Measurements from ENCODE around the gene TLE2. TPM values are rescaled to one million over a fixed set of nuclear protein-coding genes. Genes with fewer than 3 reads are reported as not detected.
"Not testable (repeated sequence)": the region's sequence is repeated elsewhere in the genome, so short reads cannot be mapped to it uniquely, and the experiment has no call there.

TLE2 gene
- total RNA-seq, 1 donor from 2014 or later, result 58.6 TPM

DNA sequence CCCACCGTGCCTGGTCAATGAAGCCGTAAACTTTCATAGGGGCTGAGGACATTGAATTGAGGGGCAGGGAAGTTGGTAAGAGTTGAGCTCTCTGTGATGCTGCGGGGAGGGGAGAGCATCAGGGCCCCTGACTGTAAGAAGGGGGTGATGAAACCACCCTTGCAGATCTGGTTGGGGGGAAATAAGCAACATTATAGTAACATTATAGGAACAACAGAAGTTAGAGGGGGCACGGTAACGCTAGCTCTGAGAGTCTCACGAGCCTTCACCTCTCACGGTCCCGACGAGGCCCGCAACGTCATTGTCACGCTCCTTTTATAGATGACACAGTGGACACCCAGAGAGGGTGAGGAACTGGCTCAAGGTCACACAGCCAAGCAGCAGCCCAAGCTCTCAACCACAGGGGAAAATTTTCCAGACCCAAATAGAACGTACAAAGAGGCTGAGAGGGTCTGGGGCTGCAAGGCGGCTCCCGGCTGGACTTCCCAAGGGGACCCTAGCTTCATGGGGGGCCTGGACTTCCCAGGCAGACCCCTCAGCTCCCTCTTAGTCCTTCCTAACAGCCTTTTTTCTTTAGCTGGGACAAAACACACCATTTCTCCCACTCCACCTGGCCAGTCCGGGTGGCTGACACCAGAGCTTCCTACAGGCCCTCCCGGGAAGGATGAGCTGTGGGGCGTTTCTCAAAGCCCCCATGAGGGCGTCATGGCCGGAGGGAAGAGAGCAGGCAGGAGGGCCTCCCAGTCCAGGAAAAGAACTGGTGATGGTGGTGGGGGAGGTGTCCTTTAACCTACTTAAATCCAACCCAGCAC, 29.1 kb upstream of the TLE2 start:
- intact Hi-C loops (cut with DNase I), result no loop called here
- ATAC-seq (no peak), DNase-seq (ENCODE audit: missing footprints) (no peak)

DNA sequence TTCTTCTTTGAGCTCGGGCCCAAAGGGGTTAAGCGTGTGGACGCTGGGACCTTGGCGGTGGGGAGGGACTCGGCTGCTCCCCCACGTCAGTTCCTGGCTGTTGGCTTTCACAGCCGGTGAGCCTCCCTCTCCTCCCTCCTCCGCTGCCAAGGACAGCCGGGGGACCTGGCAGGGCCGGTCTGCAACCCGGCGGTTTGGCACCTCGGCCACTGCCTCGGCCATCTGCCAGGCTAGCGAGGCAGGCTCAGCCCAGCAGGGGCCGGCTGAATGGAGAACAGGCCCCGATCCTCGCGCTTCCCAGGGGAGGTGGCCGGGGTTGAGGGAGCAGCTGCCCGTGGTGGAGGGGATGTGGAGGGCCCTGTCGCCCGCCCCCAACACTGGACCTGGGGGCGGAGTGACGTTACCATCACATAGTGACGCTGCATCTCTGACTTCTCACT, 28.2 kb upstream of the TLE2 start:
- peak; percentile 94 for DNase-seq (ENCODE audit: missing footprints)
- intact Hi-C loops (cut with DNase I), result loop anchor here (1.0 kb wide), 1 partner anchor 18 kb away; no protein-coding TSS in a partner anchor
- peak; percentile 78 for ATAC-seq

DNA sequence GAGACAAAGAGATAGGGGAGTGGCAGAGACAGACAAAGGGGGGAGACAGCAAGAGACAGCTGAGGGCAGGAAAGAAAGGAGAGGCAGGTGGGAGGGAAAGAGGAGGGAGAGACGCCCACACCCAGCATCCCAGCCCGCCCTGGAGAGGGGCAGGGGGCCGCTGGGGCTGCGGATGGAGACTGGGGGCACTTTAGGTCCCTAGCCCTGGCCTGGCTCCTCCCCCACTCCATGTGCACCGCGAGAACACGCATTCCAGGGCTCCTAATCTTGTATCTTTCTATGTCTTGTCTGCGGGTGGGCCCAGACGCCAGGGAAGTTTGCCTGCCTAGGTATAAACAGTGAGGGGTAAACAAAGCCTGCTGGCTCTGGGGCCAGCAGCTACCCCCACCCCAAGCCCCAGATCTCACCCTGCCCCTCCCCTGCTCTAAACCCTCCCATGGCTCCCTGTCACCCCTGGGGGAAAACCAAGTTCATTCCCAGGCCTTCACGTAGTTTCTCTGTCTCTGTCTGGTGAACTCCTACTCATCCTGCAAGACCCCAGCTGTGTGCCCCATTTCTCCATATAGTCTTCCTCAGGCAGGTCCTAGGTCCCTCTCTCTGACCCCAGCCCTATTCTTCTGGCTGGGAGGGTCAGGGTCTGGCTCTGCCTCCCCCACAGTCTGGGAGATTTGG, 27.5 kb upstream of the TLE2 start:
- DNase-seq (ENCODE audit: missing footprints) (peak; percentile 62), ATAC-seq (no peak)
- intact Hi-C loops (cut with DNase I), result loop anchor here (1.0 kb wide), 1 partner anchor 17 kb away; no protein-coding TSS in a partner anchor

DNA sequence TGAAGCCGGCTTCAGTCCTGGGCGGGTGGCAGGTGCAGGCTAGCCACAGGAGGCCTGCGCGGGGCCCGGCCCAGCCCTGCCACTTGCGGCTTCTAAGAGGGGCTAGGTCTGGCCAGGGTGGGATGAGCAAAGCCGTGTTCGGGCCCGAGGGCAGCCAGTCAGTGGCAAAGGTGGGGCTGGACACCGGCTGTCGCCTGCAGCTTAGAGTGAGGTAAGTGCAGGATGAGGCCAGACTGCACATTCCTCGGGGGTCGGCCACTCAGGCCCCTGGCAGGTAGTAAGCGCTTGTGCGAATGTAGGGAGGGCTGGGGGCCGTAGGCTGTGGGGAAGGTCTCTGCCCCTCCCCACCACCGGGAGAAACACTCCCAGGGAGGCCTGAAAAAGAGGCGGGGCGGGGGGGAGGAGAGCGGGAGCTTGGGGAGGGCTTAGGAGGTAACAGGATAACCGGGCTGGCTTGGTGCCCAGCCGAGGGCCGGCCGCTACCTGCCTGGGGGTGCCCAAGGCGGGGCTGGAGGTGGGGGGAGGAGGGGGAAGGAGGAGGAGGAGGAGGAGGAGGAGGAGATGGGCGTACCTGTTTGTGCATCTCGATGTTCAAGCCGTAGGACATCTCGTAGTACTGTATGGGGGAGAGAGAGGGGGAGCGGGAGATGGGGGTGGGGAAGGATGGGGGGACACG, 26.8 kb upstream of the TLE2 start:
- intact Hi-C loops (cut with DNase I), result no loop called here
- ATAC-seq (no peak), DNase-seq (ENCODE audit: missing footprints) (peak; percentile 54)

DNA sequence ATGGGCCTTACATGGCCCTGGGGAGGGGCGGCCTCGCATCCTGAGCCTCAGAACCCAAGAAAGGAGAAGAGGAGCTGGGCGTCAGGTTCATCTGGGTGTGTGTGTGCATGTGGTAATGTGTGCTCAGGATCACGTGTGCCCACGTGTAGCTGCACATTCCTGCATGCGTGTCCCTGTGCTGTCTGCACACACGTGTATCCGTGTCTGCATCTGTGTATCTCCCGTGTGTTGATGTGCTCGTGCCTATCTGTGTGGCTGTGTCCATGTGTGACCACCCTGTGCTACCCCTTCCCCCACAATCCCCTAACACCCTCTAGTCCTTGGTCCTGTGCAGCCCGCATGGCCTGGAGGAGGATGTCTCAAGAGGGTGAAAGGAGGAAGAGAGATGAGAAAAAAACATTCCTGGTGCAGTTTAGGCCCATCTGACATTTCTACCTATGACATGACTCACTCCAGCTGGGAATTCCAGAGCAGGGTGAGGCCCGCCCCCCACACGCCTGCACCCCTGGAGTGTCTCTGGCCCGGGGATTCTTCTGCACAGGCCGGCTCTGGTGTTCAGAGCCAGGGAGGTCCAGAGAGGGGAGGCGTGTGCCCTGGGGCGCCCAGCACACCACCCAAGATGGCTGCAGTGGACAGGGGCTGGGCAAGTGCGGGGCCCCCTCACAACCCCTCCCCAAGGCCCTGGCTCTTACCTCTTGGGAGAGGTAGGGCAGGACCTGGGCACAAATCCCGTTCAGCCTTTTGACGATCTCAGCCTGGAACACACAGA, 26.1 kb upstream of the TLE2 start:
- intact Hi-C loops (cut with DNase I), result no loop called here
- ATAC-seq (no peak), DNase-seq (ENCODE audit: missing footprints) (peak; percentile 39)

DNA sequence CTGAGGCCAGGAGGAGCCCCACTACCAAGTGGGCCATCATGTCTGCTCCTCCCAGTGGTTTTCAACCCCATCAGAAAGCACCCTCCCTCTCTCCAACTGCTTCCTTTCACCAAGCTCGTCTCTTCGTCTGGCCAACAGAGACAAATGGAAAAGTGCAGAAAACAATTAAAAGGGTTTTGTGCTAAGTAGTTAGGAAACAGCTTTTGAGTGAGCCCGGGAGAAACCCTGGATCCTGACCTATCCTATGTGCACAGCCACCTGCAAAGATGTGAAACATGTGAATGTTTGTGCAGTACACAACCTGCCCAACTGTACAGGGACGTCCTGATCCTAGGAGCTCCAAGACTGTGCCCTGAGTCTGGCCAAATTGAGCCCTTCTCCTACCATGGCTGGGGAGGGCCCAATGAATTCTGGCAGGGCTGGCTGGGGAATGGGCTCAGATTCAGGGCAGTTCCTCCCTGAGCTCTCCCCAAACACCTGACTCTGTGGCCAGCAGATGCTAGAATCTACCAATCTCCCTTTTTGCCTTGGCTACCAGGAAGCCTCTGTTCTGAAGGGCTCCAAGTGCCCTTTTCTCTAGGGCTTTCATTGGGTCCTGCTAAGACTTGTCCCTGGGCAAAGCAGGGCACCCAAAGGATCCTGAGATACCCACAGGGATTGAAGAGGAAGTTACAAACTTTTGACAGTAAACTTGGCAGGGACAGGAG, 25.3 kb upstream of the TLE2 start:
- ATAC-seq, result no peak
- DNase-seq (ENCODE audit: missing footprints), result no peak
- intact Hi-C loops (cut with DNase I), result no loop called here

DNA sequence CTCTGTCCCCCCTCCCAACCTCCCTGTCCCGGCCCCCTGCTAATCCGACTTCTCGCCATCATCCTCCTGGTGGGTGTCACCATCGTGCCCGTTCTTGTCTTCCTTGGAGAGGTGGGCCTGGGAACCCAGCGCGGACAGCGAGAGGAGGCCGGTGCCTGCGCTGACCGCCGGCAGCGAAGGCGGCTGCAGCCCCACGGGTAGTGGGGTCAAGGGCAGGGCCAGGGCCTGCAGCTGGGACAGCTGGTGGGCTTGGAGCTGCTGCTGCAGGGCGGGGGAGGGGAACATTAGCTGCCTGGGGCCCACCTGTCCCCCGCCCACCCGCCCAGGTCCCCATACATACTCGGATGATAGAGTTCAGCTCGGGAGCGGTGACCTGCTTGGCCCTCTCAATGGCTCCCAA, 24.7 kb upstream of the TLE2 start:
- intact Hi-C loops (cut with DNase I), result no loop called here
- ATAC-seq (no peak), DNase-seq (ENCODE audit: missing footprints) (peak; percentile 15)

DNA sequence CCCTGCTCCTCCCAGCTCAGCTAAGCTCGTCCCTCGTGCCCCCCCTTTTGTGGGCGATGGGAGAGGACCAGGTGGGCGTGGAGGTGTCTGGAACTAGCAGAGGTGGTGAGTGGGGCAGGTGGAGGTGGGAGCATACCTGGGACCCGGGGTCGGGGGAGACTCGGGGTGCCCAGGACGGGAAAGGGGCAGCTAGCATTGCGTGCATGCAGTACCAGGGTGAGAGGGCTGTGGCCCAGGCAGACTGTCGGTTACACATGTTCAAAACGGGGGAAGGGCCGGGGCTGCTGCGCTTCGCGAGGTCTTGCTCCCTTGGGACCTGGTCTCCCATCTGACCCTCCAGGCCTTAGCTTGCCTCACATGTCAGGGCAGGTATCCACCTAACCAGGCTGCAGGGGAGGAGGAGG, 24.1 kb upstream of the TLE2 start:
- intact Hi-C loops (cut with DNase I), result no loop called here
- no peak for ATAC-seq
- DNase-seq (ENCODE audit: missing footprints), result peak; percentile 55

DNA sequence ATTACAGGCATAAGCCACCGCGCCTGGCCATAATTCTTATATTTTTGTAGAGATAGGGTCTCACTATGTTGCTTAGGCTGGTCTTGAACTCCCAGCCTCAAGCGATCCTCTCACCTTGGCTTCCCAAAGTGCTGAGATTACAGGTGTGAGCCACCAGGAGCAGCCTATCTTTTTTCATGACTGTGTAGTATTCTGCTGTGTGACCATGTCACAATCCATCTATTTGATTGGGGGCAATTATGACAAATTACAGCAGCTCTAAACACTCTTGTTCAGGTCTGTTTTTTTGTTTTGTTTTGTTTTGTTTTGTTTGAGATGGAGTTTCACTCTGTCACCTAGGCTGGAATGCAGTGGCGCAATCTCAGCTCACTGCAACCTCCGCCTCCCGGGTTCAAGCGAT, 20.9 kb upstream of the TLE2 start:
- peak; percentile 25 for DNase-seq (ENCODE audit: missing footprints)
- ATAC-seq; intact Hi-C loops (cut with DNase I): not testable (repeated sequence)

DNA sequence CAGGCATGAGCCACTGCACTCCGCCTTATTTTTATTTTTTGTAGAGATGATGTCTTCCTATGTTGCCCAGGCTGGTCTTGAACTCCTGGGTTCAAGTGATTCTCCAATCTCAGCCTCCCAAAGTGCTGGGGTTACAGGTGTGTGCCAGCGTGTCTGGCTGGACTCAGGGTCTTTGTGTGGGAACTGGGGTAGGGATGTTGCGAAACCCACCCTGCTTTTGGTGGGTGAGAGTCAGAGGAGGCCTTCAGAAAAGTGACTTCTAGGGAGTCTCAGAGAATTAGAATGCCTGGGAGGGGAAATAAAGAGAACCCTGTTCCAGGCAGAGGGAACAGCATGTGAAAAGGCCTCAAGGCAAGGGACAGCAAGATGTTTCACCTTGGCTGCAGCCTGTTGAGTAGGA, 20.0 kb upstream of the TLE2 start:
- intact Hi-C loops (cut with DNase I), result no loop called here
- peak; percentile 16 for DNase-seq (ENCODE audit: missing footprints)
- no peak for ATAC-seq

DNA sequence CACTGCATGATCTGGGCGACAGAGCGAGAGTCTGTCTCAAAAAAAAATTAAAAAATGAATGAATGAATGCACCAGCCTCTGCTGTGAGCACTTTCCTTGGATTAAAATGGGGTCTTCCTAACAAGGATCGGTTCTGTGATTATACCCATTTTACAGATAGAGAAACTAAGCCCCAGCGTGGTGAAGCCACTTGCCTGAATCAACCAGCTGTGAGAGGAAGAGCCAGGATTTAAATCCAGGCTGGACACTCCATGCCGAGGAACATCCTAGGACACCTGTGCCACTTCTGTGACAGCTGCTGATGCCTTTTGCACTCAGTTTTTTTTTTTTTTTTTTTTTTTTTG, 19.1 kb upstream of the TLE2 start:
- ATAC-seq (no peak), DNase-seq (ENCODE audit: missing footprints) (no peak)
- intact Hi-C loops (cut with DNase I), result no loop called here

DNA sequence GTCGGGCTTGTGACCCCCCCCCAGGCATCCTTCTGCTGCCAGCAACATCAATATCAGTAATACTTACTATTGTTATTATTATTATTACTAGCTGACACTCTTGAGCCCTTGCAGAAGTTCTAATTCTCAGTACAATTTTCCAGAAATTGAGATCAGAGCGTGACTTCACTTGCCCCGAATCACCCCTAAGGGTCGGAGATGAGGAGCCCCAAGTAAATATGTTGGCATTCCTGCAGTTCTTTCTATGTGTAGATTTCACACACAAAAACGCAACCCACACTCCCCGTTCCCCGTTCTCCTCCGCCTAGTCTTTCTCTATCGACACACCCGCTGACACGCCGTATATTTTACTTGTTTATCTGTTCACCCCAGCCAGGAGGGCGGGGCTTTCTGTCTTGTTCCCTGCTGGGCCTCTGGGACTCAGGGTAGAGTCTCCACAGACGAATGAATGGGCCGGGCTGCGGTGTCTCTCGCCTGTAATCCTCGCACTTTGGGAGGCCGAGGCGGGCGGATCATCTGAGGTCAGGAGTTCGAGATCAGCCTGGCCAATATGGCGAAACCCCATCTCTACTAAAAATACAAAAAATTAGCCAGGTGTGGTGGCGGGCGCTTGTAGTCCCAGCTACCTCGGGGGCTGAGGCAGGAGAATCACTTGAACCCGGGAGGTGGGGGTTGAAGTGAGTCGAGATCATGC, 18.6 kb upstream of the TLE2 start:
- peak; percentile 78 for ATAC-seq

DNA sequence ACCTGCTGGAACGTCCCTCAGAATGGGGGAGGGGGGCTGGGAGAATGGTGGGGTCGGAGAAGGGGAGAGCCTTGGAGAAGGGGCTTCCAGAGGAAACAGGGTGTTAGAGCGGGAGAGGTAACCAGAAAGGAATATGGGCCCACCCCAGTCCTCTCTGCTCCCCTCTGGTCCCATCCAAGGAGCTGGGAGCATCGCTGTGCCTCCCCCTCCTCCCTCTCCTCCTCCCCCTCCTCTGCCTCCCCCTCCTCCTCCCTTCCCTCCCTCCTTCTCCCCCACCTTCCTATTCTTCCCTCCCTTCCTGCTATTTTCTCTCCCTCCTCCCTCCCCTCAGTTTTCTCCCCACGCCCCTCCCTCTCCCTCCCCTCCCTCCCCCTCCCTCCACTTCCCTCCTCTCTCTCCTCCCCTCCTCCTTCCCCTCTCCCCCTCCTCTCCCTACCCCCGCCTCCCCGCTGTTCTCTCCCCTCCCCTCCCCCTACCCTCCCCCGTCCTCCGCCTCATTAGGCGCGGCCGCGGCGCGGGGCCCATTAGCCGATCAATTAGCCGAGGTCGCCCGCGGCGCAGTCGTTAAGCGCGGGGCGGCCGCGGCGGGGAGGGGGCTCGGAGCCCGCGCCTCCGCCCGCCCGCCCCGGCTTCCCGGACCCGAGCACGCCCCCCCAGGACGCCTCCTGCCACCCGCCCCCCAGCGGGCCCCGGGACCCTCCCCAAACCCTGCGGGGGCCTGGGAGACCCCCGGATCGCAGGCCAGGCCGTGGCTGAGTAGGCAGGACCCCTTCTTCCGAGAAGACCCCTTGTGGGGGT, 17.8 kb upstream of the TLE2 start:
- intact Hi-C loops (cut with DNase I), result no loop called here
- peak; percentile 72 for DNase-seq (ENCODE audit: missing footprints)
- peak; percentile 47 for ATAC-seq

More for the DNA sequence above, 18.6 kb upstream of the TLE2 start:
- intact Hi-C loops (cut with DNase I), result no loop called here
- peak; percentile 90 for DNase-seq (ENCODE audit: missing footprints)

DNA sequence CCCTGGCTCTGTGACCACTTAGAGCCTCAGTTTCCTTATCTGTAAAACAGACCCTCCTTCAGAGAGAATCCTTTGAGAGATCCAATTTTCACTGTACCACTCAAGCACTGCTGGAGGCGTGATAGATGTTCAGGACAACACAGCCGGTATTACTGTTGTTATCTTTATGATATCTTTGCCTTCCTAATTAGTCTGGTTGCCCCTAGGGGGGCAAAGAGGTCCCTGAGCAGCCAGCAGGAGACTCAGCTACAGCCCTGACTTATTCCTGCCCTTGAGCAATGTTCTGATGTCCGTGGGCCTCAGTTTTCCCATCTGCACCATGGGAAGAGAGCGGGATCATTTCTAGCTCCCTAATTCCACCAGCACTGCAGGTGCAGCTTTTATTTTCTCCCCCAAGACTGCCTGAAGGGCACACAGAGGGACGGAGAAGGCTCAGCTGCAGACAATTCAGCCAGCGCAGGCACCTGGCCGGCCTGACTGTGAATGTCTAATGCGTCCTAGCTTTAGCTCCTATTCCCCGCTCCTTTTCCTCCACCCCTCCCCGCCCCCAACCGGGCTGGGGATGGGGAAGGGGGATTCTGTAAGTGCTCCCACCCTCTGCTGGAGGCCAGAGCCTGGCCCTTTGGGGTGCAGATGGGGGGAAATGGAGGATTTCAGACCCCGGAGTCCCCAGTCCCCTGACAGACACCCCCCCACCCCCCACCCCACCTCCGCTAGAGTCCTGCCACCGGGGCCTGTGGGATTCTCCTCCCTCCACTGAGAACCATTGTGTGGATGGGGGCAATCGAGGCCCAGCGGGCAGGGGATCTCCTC, 17.0 kb upstream of the TLE2 start:
- ATAC-seq (peak; percentile 12), DNase-seq (ENCODE audit: missing footprints) (peak; percentile 70)
- intact Hi-C loops (cut with DNase I), result no loop called here

DNA sequence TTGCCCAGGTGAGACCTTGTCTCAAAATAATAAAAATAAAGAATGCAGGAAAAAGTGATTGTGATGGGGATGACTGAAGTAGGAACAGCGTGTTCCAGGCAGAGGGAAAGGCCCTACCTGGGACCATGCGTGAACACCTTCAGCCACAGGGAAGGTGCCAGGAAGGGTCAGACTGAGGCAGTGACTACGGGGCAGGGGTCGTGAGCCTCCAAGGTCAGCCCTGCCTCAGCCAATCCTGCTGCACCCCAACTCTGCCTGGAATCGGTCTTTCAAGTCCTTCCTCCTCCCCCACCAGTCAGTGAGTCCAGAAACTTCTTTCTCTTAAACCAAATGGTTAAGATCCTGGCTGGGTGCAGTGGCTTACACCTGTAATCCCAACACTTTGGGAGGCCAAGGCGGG, 16.1 kb upstream of the TLE2 start:
- DNase-seq (ENCODE audit: missing footprints) (peak; percentile 15), ATAC-seq (no peak)
- intact Hi-C loops (cut with DNase I), result no loop called here

DNA sequence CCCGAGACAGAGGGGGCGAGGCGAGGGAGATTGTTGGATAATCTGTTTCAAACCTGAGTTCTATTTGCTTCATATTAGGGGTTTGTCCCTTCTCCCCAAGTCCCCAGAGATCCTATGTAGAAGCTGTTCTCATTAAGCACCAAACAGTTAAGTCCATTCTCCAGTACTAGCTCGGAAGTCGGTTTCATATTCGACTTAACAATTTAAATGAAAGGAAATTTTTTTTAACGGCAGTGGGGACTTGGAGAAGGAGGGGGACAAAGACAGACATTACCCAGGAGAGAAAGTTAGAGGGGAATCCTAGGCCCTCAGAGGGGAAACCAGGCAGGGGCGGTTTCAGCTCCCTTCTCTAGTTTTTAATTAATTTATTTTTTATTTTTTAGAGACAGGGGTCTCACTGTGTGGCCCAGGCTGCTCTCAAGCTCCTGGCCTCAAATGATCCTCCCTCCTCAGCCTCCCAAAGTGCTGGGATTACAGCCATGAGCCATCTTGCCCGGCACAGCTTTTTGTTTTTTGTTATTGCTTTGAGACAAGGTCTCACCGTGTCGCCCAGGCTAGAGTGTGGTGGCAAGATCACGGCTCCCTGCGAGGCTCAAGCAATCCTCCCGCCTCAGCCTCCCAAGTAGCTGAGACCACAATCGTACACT, 13.7 kb upstream of the TLE2 start:
- ATAC-seq, result no peak
- peak; percentile 52 for DNase-seq (ENCODE audit: missing footprints)
- intact Hi-C loops (cut with DNase I), result no loop called here

Data from Right ventricle myocardium inferior (tissue), 1 donor.